HCT116 (cell line): ENCODE measurements around the gene PNP. TPM values are rescaled to one million over a fixed set of nuclear protein-coding genes. Genes with fewer than 3 reads are reported as not detected.
"Not testable (repeated sequence)": the region's sequence is repeated elsewhere in the genome, so short reads cannot be mapped to it uniquely, and the experiment has no call there.

Experiments
- ATAC-seq: fragments of 200-7000 bp; cut with Tn5 transposase; 2 replicates; pipeline ENCODE4 v1.9.1; 2020; ENCODE audit warnings: mild to moderate bottlenecking, moderate library complexity
- BruUV-seq: library from RNA; stranded (reverse); fragments of 400-500 nt; replicated peaks from 2 replicates; lab custom pipeline; 2021; lab: Mats Ljungman, UMichigan
- CTCF ChIA-PET: fragments of 300-600 bp; sonication (Branson Sonifier 250); formaldehyde crosslinking; loops from one replicate; lab custom pipeline; 2021; ENCODE audit warnings: antibody characterized with exemption; lab: Charles Lee
- POLR2A ChIA-PET: fragments of 300-600, 350-600 bp; sonication (Branson Sonifier 250); formaldehyde crosslinking; loops from one replicate; lab custom pipeline; 2021; ENCODE audit warnings: antibody characterized with exemption; lab: Charles Lee
- RAD21 ChIA-PET, 2 experiments: fragments of 300-600 bp; sonication (Branson Sonifier 250); formaldehyde crosslinking; loops; one replicate each; lab custom pipeline; 2023; ENCODE audit warnings: low total read pairs in 2 of 2; ENCODE audit not compliant: uncharacterized antibody in 2 of 2, unreplicated experiment in 2 of 2, low non-redundant PET in 1 of 2; lab: Charles Lee
- DNase-seq: peaks from one replicate; pipeline ENCODE4 v3.0.0-alpha.2; 2010; ENCODE audit warnings: low read depth, low spot score
- H2AFZ ChIP-seq: fragments of 200-600 bp; shearing (Covaris generic), sonication (generic); 2 replicates; pipeline ENCODE4 v1.6.1; 2017; ENCODE audit warnings: low read depth, mixed run types, mixed read lengths, antibody characterized with exemption, low read length; ENCODE audit not compliant: poor library complexity, severe bottlenecking
- H3K27ac ChIP-seq: 2 replicates; pipeline ENCODE4 v1.5.1; 2012; ENCODE audit warnings: low read depth, low read length
- H3K27me3 ChIP-seq: fragments of 200-600 bp; sonication (generic); 2 replicates; pipeline ENCODE4 v1.6.1; 2016; ENCODE audit warnings: mixed run types, low read length, mixed read lengths; ENCODE audit not compliant: insufficient read depth
- H3K36me3 ChIP-seq, 2 experiments: fragments of 200-500 bp in 1 of 2; fragments of 200-600 bp in 1 of 2; sonication (Bioruptor generic) in 1 of 2; sonication (generic) in 1 of 2; 2 replicates each; pipeline versions ENCODE4 v1.5.1 to v1.6.1; 2014 to 2016; ENCODE audit warnings: low read length in 2 of 2, inconsistent platforms in 1 of 2, mixed read lengths in 1 of 2, mixed run types in 1 of 2; ENCODE audit not compliant: insufficient read depth in 2 of 2, control insufficient read depth in 1 of 2
- H3K4me1 ChIP-seq, 2 experiments: fragments of 200-600 bp in 1 of 2; sonication (generic) in 1 of 2; 2 replicates each; pipeline versions ENCODE4 v1.5.1 to v1.6.1; 2012 to 2017; ENCODE audit warnings: low read length in 2 of 2, inconsistent platforms in 1 of 2, mild to moderate bottlenecking in 1 of 2, mixed read lengths in 1 of 2, mixed run types in 1 of 2, moderate library complexity in 1 of 2; ENCODE audit not compliant: insufficient read depth in 2 of 2, control insufficient read depth in 1 of 2
- H3K4me2 ChIP-seq: fragments of 200-600 bp; sonication (generic); 2 replicates; pipeline ENCODE4 v1.6.1; 2017; ENCODE audit warnings: mixed run types, low read length, mixed read lengths
- H3K4me3 ChIP-seq, 2 experiments: fragments of 200-600 bp in 1 of 2; sonication (generic) in 1 of 2; replicated peaks in 1 of 2; 2 replicates each; pipeline ENCODE4 v1.5.1; 2011 to 2016; ENCODE audit warnings: low read length in 2 of 2, control low read depth in 1 of 2, low read depth in 1 of 2, mild to moderate bottlenecking in 1 of 2, mixed read lengths in 1 of 2, mixed run types in 1 of 2
- H3K79me2 ChIP-seq: fragments of 200-600 bp; sonication (generic); 2 replicates; pipeline ENCODE4 v1.6.1; 2017; ENCODE audit warnings: mild to moderate bottlenecking, mixed run types, low read length, moderate library complexity, mixed read lengths; ENCODE audit not compliant: insufficient read depth
- H3K9ac ChIP-seq: fragments of 200-600 bp; sonication (generic); 2 replicates; pipeline ENCODE4 v1.6.1; 2016; ENCODE audit warnings: low read length, mixed read lengths
- H3K9me2 ChIP-seq: fragments of 200-600 bp; sonication (generic), shearing (Covaris generic); 2 replicates; pipeline ENCODE4 v1.6.1; 2017; ENCODE audit warnings: mixed run types, mild to moderate bottlenecking, moderate library complexity; ENCODE audit not compliant: insufficient read depth
- H3K9me3 ChIP-seq, 2 experiments: fragments of 200-500 bp in 1 of 2; fragments of 200-600 bp in 1 of 2; sonication (Bioruptor generic) in 1 of 2; sonication (generic) in 1 of 2; 2 replicates each; pipeline ENCODE4 v1.6.1; 2014 to 2017; ENCODE audit warnings: low read length in 2 of 2, mixed read lengths in 2 of 2, inconsistent platforms in 1 of 2, low read depth in 1 of 2, mild to moderate bottlenecking in 1 of 2, mixed run types in 1 of 2, moderate library complexity in 1 of 2; ENCODE audit not compliant: control insufficient read depth in 1 of 2, insufficient read depth in 1 of 2
- H4K20me1 ChIP-seq: fragments of 200-600 bp; sonication (generic), shearing (Covaris generic); 2 replicates; pipeline ENCODE4 v1.6.1; 2017; ENCODE audit warnings: mixed run types, mild to moderate bottlenecking, moderate library complexity; ENCODE audit not compliant: insufficient read depth
- CBX3 ChIP-seq: IDR thresholded peaks from 2 replicates; pipeline ENCODE4 v1.6.1; 2012; ENCODE audit warnings: low read depth
- CEBPB ChIP-seq: IDR thresholded peaks from 2 replicates; pipeline ENCODE4 v1.6.1; 2012; ENCODE audit warnings: low read depth
- CTCF ChIP-seq, 3 experiments: fragments of 200-600 bp in 1 of 3; sonication (generic) in 1 of 3; IDR thresholded peaks in 2 of 3; conservative IDR thresholded peaks in 1 of 3; 2 replicates each; pipeline ENCODE4 v1.5.1; 2012 to 2017; ENCODE audit warnings: low read depth in 2 of 3, low read length in 2 of 3, antibody characterized with exemption in 1 of 3, borderline replicate concordance in 1 of 3, control low read depth in 1 of 3, mild to moderate bottlenecking in 1 of 3, mixed read lengths in 1 of 3, mixed run types in 1 of 3, moderate library complexity in 1 of 3; ENCODE audit not compliant: insufficient read depth in 1 of 3
- ELF1 ChIP-seq: IDR thresholded peaks from 2 replicates; pipeline ENCODE4 v1.6.1; 2012; ENCODE audit warnings: low read depth, borderline replicate concordance
- JUND ChIP-seq: IDR thresholded peaks from 2 replicates; pipeline ENCODE4 v1.6.1; 2012
- POLR2AphosphoS5 ChIP-seq: IDR thresholded peaks from 2 replicates; pipeline ENCODE4 v1.6.1; 2011; ENCODE audit warnings: mild to moderate bottlenecking, low read depth, low read length, moderate library complexity
- REST ChIP-seq: IDR thresholded peaks from 2 replicates; pipeline ENCODE4 v1.6.1; 2012; ENCODE audit warnings: low read depth
- SP1 ChIP-seq: IDR thresholded peaks from 2 replicates; pipeline ENCODE4 v1.6.1; 2012; ENCODE audit warnings: low read depth
- TCF7L2 ChIP-seq: IDR thresholded peaks from 2 replicates; pipeline ENCODE4 v1.7.0; 2011; ENCODE audit warnings: borderline replicate concordance, inconsistent platforms; ENCODE audit not compliant: insufficient read depth, insufficient read length; ENCODE audit errors: extremely low read depth
- ZNF274 ChIP-seq: fragments of 200-500 bp; sonication (Bioruptor generic); IDR thresholded peaks from 2 replicates; pipeline ENCODE4 v1.6.1; 2014; ENCODE audit warnings: mild to moderate bottlenecking, low read depth, low read length, inconsistent platforms
- intact Hi-C: fragments of 100-400 bp; cut with micrococcal nuclease; formaldehyde crosslinking; loops from 2 replicates; pipeline ENCODE4 v1.10.0; 2022
- total RNA-seq: library from RNA; stranded (reverse); gene quantifications from one replicate; pipeline ENCODE4 v1.2.1, GENCODE V29; 2021; ENCODE audit not compliant: unreplicated experiment

PNP gene
- total RNA-seq, 1 experiment from 2014 or later = 63.0 TPM

- H3K79me2 ChIP-seq = peaks cover 41% of the 10 kb centered on the region
- ATAC-seq, H3K9ac ChIP-seq, H3K27ac ChIP-seq, H2AFZ ChIP-seq, H3K4me2 ChIP-seq, H4K20me1 ChIP-seq, DNase-seq, H3K9me3 ChIP-seq, H3K9me2 ChIP-seq, RAD21 ChIA-PET, H3K27me3 ChIP-seq, intact Hi-C loops, H3K4me3 ChIP-seq, POLR2A ChIA-PET, CTCF ChIA-PET: not testable (repeated sequence)
- TSS peak; percentile 7 for BruUV-seq
- H3K4me1 ChIP-seq = peaks cover 9 to 15% of the 10 kb centered on the region in 2 experiments; a peak in 3 of 4 replicates
- peaks cover 31 to 47% of the 10 kb centered on the region in 2 experiments for H3K36me3 ChIP-seq
Observed at GRCh38 chr14:20452831-20453230, 16.4 kb upstream of the PNP start.

DNA sequence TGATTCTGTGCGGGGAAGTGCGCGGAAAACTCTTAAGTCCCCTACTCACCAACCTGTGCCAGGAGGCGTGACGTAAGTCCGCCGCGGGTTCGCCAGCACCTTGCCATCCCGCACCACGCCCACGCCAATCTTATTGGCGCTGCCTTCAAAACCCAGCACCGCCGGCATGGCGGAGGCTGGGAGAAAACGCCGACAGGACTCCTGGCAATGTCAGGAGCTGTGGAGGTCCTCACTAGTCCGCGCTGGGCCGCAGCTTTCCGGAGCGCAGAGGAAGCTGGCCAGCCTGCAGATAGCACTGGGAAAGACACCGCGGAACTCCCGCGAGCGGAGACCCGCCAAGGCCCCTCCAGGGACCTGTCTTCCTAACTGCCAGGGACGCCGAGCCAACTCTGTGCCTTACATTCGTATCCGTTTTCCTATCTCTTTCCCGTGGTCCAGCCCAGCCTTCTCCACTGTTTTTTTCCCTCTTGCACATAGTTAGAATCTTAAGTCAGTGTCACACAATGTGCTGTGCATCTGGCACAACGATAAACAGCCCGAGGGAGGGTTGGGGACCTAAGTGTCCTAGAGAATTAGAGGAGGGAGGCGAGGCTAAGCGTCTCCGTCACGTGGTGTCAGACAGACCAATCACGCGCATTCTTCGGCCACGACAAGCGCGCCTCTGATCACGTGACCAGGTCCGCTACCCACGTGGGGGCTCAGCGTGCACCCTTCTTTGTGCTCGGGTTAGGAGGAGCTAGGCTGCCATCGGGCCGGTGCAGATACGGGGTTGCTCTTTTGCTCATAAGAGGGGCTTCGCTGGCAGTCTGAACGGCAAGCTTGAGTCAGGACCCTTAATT, 14.5 kb upstream of the PNP start, which contains the start of the genes APEX1 and OSGEP:
TSS of gene APEX1 (plus strand) at position 711 of the 839 bp plus-strand sequence. CDS start 420 bp downstream, outside the sequence.
TSS of gene OSGEP (minus strand) at position 297 of the 839 bp plus-strand sequence. CDS start at position 168, 129 bp downstream.
- H3K9me3 ChIP-seq = no peaks in the 10 kb centered on the region
- H3K9me2 ChIP-seq = no peaks in the 10 kb centered on the region
- no TSS peak for BruUV-seq
- ATAC-seq = peak; percentile 82
- peak; percentile 99 for DNase-seq
- POLR2A ChIA-PET = interaction anchor here (0.7 to 2.6 kb wide), 11 partner anchors 13 to 112 kb away, joined by 3 to 29 read pairs (median 6); partner anchors contain the start of genes PARP2, PNP and TEP1
- intact Hi-C loops = loop anchor here (1.0 to 2.0 kb wide), 2 partner anchors 40 to 155 kb away; no protein-coding TSS in a partner anchor
- H4K20me1 ChIP-seq = no peaks in the 10 kb centered on the region
- peak within 1 kb of the TSS; percentile 93 for H3K9ac ChIP-seq
- H3K79me2 ChIP-seq = peaks cover 52% of the 10 kb centered on the region
- peak within 1 kb of the TSS; percentile 97 for H3K27ac ChIP-seq
- RAD21 ChIA-PET = interaction anchor here in 1 of 2 experiments (0.5 kb wide), 1 partner anchor 54 kb away, joined by 3 read pairs; no protein-coding TSS in a partner anchor
- CTCF ChIA-PET = interaction anchor here (0.7 to 2.2 kb wide), 4 partner anchors 33 to 202 kb away, joined by 3 to 10 read pairs (median 3); no protein-coding TSS in a partner anchor
- peak within 1 kb of the TSS; percentile 94 for H3K4me2 ChIP-seq
- no peaks in the 10 kb centered on the region for H3K27me3 ChIP-seq
- peak within 1 kb of the TSS; percentile 8 for H2AFZ ChIP-seq
- H3K36me3 ChIP-seq = peaks cover 33 to 47% of the 10 kb centered on the region in 2 experiments
- peak within 1 kb of the TSS; percentile 83 to 96 for H3K4me3 ChIP-seq
- peaks cover 12 to 16% of the 10 kb centered on the region in 2 experiments; a peak in 3 of 4 replicates for H3K4me1 ChIP-seq
- TF ChIP-seq TCF7L2 = peak; percentile 86
- no peak for TF ChIP-seq CEBPB
- no peak for TF ChIP-seq CTCF (IDR thresholded peaks at IDR 0.05 in 2 of 3, conservative IDR thresholded peaks at IDR 0.05 in 1 of 3; ENCODE audit: borderline replicate concordance in 1 of 3, insufficient read depth in 1 of 3, low read depth in 2 of 3, low read length in 2 of 3)
- TF ChIP-seq POLR2AphosphoS5 = peak; percentile 66
- TF ChIP-seq JUND = no peak
- TF ChIP-seq ELF1 = no peak
- no peak for TF ChIP-seq ZNF274
- TF ChIP-seq REST = no peak
- TF ChIP-seq CBX3 = no peak; the same call in 1 of the 2 replicates
- TF ChIP-seq SP1 = peak; percentile 79
